Glomerular endothelial cell (primary cell): Measurements from ENCODE around the gene TTC13. TPM values are rescaled to one million over a fixed set of nuclear protein-coding genes. Genes with fewer than 3 reads are reported as not detected.
A peak's percentile ranks its signal among the peaks of the same experiment; 100 is the strongest.

Source experiments
- DNase-seq: peaks from one replicate; pipeline ENCODE4 v3.0.0-alpha.2; 2011; ENCODE audit warnings: low read depth, low spot score; ENCODE audit errors: extremely low read depth
- total RNA-seq: library from RNA; depleted of rRNA; stranded (reverse); fragments of >200 nt; gene quantifications from 2 replicates; pipeline ENCODE4 v1.2.3, GENCODE V29; 2015

TTC13 gene
- total RNA-seq, 1 donor from 2014 or later, result 19.7 TPM

DNA sequence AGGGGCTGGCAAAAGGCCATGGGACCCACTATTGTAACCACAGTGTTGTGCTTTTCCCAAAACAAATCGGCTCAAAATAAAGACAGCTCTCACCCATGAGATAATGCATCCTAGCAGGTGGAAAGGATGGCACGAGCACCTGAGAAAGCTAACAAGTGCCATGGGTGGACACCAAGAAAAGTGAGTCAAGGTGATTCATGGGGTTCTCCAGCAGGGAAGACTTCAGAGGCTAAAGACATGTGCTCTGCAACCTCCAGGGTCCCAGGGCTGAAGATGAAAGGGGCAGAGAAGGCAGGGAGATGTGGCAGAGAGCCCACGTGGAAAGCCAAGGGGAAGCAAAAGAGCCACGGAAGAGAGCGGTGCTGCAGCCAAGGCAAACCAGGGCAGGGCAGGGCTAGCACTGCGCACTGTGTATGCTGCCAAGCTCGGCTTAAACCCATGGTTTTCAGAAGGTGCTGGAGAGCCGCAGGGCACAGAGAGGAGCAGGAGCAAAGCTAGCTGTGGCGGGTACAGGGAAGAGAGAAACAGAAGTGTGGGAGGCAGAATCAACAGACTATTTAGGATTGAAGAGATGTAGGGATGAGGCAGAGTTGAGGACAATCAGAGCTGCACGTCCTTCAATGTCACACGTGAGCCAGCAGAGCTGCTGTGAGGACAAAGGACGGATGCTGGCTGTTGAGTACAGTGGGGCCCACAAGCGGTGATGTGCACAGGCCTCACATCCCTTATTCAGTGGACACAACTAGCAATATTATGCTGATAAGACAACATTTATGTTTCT is 68.5 kb downstream of the TTC13 start:
- DNase-seq, result no peak

DNA sequence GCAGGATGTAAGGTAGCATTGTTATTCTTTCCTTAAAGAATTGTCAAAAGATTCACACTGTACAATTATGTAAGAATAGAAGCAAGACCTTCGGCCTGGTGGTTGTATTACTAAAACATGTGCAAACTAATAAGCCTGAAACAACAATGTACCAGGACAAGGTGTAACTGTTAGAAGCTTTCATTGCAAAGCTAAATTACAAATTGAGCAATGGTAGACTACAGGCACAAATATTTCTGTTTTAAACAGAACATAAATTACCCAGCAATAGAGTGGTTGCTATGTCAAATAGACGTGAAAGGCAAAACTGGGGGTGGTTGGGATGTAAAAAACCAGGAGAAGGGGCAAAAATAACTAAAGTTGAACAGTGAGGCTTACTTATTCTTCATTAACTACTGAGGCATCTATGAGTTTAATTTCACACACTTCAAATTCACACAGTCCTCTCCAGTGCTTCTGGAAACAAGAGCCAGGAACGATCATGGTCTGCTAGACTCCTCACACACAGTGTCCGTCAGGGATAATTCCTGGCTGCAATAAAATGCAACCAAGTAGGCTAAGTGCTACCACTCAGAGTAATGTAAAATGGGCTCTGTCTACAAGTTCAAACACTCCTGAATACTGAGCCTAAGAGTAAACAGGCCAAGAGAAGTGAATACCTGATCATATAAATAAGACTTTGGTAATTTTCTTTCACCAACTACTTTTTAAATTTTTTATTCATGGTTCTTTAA is 71.0 kb downstream of the TTC13 start:
- no peak for DNase-seq

GRCh38 chr1:230906226-230906625 is 72.4 kb downstream of the TTC13 start:
- DNase-seq, result no peak

DNA sequence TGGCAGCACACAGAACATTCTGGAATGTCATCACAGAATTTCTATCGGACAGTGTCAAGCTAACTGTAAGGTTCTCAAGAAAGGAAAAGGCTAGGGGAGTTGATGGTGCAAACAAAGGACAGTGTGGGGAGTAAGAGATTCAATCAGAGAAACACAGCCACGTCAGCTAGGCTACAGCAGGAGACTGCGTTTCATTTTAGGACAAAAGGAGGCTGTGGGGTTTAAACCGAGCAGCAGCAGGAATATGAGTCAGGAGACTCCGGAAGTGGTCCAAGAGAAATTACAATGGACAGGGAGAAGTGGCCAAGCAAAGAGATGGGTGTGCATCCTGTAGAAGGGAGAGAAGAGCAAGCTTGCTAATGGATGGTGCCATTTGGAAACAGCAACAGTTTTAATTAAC is 72.9 kb downstream of the TTC13 start:
- DNase-seq, result peak; percentile 44

DNA sequence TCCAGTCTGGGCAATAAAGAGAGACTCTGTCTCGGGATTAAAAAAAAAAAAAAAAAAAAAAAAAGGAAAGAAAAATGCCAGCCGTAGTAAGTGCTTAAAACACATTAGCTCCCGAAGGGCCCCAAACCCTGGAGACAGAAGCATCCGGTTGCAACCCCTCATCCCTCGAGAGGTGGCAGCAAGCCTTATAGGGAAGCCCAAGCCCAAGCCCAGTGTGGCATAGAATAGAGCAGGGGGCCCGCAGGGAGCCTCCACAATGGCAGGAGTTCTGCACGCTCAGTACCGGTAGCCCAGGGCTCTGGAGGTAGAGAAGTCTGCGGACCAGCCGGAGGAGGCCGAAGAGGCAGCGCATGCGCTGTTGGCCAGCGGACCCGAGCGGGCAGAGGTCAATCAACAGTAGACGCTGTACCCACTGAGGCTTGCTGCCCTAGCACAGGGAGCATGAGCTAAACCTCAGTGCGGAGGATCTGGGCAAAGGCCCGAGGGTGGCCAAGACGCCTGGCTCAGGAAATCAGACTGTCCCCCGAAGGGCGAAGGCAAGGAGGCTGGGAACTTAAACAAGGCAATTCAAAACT is 76.2 kb downstream of the TTC13 start:
- DNase-seq, result no peak

DNA sequence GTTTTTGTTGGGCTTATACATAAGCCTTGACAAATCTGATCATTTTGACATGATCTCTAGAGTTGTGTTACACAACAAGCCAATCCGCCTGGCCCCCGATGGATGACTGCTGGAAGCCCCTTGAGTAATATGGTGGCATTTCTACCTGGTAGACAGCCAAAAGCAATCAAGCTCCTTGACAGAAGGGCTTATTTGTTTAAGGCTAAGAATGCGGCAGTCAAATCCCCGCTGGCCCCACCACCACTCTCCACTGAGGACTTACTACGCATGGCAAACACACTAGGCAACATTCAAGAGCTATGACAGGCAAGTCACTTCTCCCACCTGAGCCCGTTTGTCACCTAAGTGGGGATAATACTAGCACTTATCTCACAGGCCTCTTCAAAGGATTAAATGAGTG is 77.0 kb downstream of the TTC13 start:
- no peak for DNase-seq

DNA sequence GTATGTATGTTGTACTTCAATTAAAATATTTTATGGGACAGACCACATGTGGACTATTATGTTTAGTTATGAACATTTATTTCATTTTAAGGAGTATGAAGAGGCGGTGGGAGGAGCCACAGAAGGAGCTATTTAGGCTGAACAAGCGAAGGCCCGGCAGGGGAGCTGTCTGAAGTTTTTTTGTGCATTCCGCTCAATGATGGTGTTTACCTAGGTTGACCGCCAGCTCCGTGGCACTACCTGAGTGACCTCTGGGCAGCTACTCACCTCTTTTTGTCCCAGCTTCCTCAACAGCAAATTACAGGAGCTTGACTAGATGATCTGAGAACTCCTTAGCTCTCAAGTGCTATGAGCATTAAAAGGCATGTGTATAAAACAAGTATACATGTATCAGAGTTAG is 77.7 kb downstream of the TTC13 start:
- no peak for DNase-seq

DNA sequence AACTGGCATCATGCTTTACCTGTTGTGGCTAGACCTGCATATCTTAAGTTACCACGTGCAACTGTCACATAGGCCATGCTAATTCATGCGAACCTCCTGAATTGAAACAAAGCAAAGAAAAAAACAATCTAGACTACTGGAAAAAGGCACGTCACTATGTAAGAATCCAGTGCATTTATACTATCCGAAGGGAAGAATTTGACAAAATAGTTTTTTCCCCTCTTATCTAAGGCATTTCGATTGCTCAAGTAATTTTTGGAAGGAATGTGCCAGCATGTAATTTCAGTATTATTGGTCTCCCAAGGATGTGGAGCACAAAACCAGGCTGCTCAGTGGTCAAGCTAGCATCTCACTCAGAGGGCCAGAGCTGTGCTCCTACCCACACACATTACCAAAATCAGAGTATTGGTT is 78.8 kb downstream of the TTC13 start:
- no peak for DNase-seq

- no peak for DNase-seq
Measured at GRCh38 chr1:230898748-230899147, 79.9 kb downstream of the TTC13 start.

GRCh38 chr1:230898144-230898543 is 80.5 kb downstream of the TTC13 start:
- no peak for DNase-seq

DNA sequence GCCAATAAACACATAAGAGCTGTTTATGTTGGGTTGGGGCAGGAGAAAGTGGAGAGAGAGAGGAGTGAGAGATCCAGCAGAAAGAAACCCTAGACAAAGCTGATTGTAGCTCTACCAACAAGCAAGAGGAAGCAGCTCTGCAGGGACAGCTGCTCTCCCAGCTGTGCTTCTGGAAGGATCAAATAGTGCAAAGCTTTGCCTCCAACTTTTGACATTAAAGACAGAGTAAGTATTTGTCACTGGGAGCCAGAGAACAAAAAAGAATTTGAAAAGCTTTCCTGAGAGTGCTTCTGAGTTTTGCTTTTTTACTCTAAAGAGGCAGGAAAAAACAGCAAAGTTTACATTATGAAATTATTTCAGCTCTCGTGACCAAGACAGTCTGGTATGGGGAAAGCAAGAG is 81.9 kb downstream of the TTC13 start:
- DNase-seq, result no peak

GRCh38 chr1:230895452-230895851 is 83.2 kb downstream of the TTC13 start:
- DNase-seq, result no peak

DNA sequence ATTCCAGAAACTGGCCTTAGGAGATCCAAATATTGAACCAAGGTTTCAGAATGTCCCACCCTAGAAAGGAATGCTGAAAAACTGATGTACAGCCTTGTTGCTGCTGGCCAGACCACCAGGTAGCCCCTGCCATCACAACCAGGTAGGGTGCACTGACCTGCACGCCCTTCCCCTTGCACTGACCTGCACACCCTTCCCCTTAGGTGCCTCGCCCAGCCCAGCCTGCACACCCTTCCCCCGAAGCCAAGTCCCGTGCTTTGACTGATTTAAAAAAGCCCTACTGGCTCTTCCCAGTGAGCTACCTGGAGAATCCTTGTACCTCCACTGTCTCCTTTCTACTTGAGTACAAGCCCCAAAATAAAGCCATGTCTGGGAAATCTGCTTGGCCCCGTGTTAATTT is 84.0 kb downstream of the TTC13 start:
- DNase-seq, result no peak

GRCh38 chr1:230894032-230894431 is 84.6 kb downstream of the TTC13 start:
- no peak for DNase-seq

- DNase-seq, result no peak
Measured at GRCh38 chr1:230892018-230892491, 86.6 kb downstream of the TTC13 start.

- no peak for DNase-seq
Measured at GRCh38 chr1:230891413-230891812, 87.2 kb downstream of the TTC13 start.

DNA sequence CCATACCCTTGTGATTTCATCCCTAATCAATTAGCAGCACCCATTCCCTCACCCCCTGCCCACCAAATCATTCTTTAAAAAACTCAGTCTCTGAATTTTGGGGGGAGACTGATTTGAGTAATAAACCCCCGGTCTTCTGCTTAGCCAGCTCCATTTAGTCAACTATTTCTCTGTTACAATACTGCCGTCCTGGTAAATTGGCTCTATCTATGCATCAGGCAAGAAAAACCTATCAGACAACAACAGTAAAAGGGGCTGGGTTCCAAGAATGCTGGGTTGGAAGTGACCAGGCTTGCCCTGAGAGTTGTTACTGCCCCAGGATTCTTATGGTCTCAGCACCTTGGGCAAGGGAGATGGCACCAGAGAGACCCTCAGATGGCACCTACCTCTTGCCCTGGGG is 94.0 kb downstream of the TTC13 start:
- no peak for DNase-seq

DNA sequence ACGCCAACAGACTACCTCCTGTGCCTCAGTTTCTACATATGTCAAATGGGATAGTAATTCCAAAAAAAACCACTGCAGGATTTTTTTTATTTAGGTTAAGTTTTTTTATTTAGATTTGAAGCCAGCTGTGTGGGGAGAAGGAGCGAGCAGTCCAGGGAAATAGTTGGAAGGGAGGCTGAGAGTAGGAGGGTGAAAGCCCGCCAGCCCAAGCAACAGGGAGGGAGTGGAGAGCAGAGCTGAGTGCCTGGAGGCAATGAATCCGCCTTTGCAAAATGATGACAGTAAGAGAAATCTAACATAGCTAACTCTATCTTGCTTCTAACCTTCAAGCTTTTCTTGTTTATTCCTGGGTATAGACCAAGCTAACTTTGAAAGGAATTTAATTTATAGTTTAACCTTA is 94.7 kb downstream of the TTC13 start:
- no peak for DNase-seq

DNA sequence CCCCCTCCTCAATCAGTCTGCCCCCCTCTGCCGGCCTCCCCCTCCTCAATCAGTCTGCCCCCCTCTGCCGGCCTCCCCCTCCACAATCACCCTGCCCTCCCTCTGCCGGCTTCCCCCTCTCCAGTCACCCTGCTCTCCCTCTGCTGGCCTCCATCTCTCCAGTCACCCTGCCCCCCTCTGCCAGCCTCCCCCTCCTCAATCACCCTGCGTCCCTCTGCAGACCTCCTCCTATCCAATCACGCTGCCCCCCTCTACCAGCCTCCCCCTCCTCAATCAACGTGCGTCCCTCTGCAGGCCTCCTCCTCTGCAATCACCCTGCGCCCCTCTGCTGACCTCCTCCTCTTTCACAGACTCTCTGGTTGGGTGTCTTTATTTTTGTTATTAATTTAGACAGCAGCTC is 98.9 kb downstream of the TTC13 start:
- DNase-seq, result no peak

DNA sequence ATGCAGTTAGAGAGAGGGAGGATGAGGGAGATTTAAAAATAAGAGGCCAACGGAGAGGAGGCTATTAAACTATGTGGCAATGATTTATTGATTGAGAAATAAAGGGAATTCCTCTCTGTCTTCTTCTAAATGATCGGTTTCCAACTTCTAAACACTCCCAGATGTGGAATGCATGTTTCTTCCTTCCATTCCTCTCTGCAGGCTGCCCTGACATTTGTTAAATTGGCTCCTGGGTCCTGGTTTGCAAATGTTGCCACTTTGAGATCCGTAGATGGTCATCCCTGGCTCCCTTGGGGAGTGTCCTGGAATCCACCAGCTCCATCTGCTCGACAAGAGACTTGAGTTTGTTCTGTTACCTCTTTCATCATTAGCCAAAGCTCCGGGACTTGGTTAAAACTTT is 100.1 kb downstream of the TTC13 start:
- DNase-seq, result no peak

DNA sequence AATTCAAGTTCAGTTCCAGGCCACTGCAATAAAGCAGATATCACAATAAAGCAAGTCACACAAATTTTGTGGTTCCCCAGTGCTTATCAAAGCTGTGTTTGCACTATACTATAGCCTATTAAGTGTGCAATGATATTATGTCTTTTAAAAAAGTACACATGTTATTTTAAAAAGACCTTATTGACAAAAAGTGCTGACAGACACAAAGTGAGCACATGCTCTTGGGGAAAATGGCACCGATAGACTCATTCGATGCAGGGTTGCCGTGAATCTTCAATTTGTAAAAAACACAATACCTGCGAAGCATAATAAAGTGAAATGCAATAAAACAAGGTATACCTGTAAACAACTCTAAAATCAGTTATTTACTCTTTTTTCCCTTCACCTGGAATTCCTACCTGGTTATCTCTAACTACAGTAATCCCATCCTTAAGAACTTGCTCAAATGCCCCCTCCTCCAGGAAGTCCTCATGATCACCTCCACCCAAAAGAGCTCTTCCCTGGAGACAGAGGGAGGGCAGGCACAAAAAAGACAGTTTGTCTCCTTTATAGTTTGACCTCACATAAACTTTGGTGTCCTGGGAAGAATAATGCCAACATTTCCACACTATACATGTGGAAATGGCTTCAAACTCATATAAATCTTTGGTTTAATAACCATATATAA is 100.6 kb downstream of the TTC13 start:
- DNase-seq, result no peak
